ENCODE results near the gene STAB1.

Gene STAB1

GRCh38 chr3:52455283-52456168 is 39.6 kb upstream of the STAB1 start, which contains the start of gene NISCH:
Gene NISCH, plus strand, starts transcription at chr3:52455604. Its CDS starts 38 bp downstream, at chr3:52455642.
- no peak for DNase-seq (ENCODE audit: extremely low read depth, low read depth)
- TF ChIP-seq CTCF (IDR thresholded peaks at IDR 0.05; ENCODE audit: low read depth, low read length, missing control alignments), result no peak
- peak within 1 kb of the TSS; percentile 89 for H3K4me3 ChIP-seq (replicated peaks; ENCODE audit: low read depth, low read length)

- H3K4me3 ChIP-seq (replicated peaks; ENCODE audit: low read depth, low read length), result peak overlapping the region; percentile 89
- no peak for TF ChIP-seq CTCF (IDR thresholded peaks at IDR 0.05; ENCODE audit: low read depth, low read length, missing control alignments)
- no peak for DNase-seq (ENCODE audit: extremely low read depth, low read depth)
Observed at GRCh38 chr3:52456169-52456799, 38.9 kb upstream of the STAB1 start.

- H3K4me3 ChIP-seq (replicated peaks; ENCODE audit: low read depth, low read length), result peak overlapping the region; percentile 89
- TF ChIP-seq CTCF (IDR thresholded peaks at IDR 0.05; ENCODE audit: low read depth, low read length, missing control alignments), result no peak
- DNase-seq (ENCODE audit: extremely low read depth, low read depth), result no peak
Observed at GRCh38 chr3:52456800-52457183, 38.3 kb upstream of the STAB1 start.

GRCh38 chr3:52458031-52458760 is 36.9 kb upstream of the STAB1 start:
- no peak for TF ChIP-seq CTCF (IDR thresholded peaks at IDR 0.05; ENCODE audit: low read depth, low read length, missing control alignments)
- H3K4me3 ChIP-seq (replicated peaks; ENCODE audit: low read depth, low read length), result no peak overlapping the region
- DNase-seq (ENCODE audit: extremely low read depth, low read depth), result no peak

GRCh38 chr3:52458770-52459545 is 36.2 kb upstream of the STAB1 start:
- H3K4me3 ChIP-seq (replicated peaks; ENCODE audit: low read depth, low read length), result no peak overlapping the region
- no peak for TF ChIP-seq CTCF (IDR thresholded peaks at IDR 0.05; ENCODE audit: low read depth, low read length, missing control alignments)
- DNase-seq (ENCODE audit: extremely low read depth, low read depth), result no peak

GRCh38 chr3:52461874-52462273 is 33.3 kb upstream of the STAB1 start:
- TF ChIP-seq CTCF (IDR thresholded peaks at IDR 0.05; ENCODE audit: low read depth, low read length, missing control alignments), result no peak
- no peak for DNase-seq (ENCODE audit: extremely low read depth, low read depth)
- no peak overlapping the region for H3K4me3 ChIP-seq (replicated peaks; ENCODE audit: low read depth, low read length)
